Ishikawa (cell line): ENCODE results near the gene TMEM59L.

ENCODE experiments used
- CEBPB ChIP-seq: IDR thresholded peaks from 2 replicates; pipeline ENCODE4 v1.6.1; 2012
- EGR1 ChIP-seq: IDR thresholded peaks from 2 replicates; pipeline ENCODE4 v1.6.1; 2012
- EP300 ChIP-seq: IDR thresholded peaks from 2 replicates; pipeline ENCODE4 v1.6.1; 2012; ENCODE audit warnings: borderline replicate concordance
- NFIC ChIP-seq: IDR thresholded peaks from 2 replicates; pipeline ENCODE4 v1.6.1; 2012
- RAD21 ChIP-seq: IDR thresholded peaks from 2 replicates; pipeline ENCODE4 v1.6.1; 2012; ENCODE audit warnings: low read depth
- TCF12 ChIP-seq: IDR thresholded peaks from 2 replicates; pipeline ENCODE4 v1.6.1; 2012; ENCODE audit warnings: low read depth
- YY1 ChIP-seq: IDR thresholded peaks from 2 replicates; pipeline ENCODE4 v1.6.1; 2012; ENCODE audit warnings: low read depth
- ZBTB7A ChIP-seq: IDR thresholded peaks from 2 replicates; pipeline ENCODE4 v1.6.1; 2012; ENCODE audit warnings: low read depth
- TF ChIP-seq, protein P1 (sequence below): IDR thresholded peaks from 2 replicates; pipeline ENCODE4 v1.6.1; 2012

- TF ChIP-seq RAD21, result no peak
- no peak for TF ChIP-seq YY1
- TF ChIP-seq EP300, result no peak
- TF ChIP-seq CEBPB, result no peak
- TF ChIP-seq EGR1, result no peak
- no peak for TF ChIP-seq TCF12
- TF ChIP-seq, protein P1, sequence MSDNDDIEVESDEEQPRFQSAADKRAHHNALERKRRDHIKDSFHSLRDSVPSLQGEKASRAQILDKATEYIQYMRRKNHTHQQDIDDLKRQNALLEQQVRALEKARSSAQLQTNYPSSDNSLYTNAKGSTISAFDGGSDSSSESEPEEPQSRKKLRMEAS, result no peak
- no peak for TF ChIP-seq NFIC
- TF ChIP-seq ZBTB7A, result no peak
Measured at GRCh38 chr19:18608805-18609716, 3.6 kb upstream of the TMEM59L start.
